ENCODE data around the gene VWA8. TPM values are rescaled to one million over a fixed set of nuclear protein-coding genes. Genes with fewer than 3 reads are reported as not detected.

The VWA8 gene
- total and polyA plus RNA-seq, 4 donors: 4.7 to 26.3 (median 11.9) TPM

DNA sequence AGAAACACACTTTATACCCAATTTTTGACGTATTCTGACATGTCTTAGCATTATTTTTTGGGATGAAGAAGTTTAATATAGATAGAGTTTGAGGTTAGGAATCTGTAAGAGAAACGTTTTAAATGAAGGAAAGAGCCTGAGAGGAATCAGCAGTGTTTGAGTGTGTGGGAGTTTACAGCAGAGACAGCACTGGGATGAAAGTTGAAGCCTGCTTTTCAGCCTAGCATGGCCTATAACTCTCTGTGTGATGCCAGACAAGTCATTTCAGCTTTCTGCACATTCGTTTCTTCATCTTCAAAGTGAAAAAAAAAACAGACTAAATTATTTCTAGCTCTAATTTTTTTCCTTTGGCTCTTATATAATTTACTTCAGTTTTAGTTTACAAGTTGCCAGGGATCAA, 326.5 kb downstream of the VWA8 start:
- no peak overlapping the region for H3K4me3 ChIP-seq
- ATAC-seq (ENCODE audit: insufficient read depth, low FRiP score) (no peak), DNase-seq (no peak)
- H3K27ac ChIP-seq (ENCODE audit: low read depth in 1 of 2, low read length in 1 of 2): no peak overlapping the region
- no peak overlapping the region for H3K9ac ChIP-seq (ENCODE audit: insufficient read depth in 1 of 2, low read length in 2 of 2)
- no peaks in the 10 kb centered on the region for H3K9me3 ChIP-seq (ENCODE audit: control insufficient read depth in 4 of 4, insufficient read depth in 3 of 4, low read length in 3 of 4)
- no peaks in the 10 kb centered on the region for H3K36me3 ChIP-seq (ENCODE audit: control insufficient read depth in 4 of 4, insufficient read depth in 4 of 4, low read length in 4 of 4)
- WGBS, 2 donors: 83 to 84% methylated on average over 3 of the region's 3 CpGs
- peaks cover 0 to 21% (median 5%) of the 10 kb centered on the region in 5 donors for H3K4me1 ChIP-seq (ENCODE audit: control insufficient read depth in 5 of 5, insufficient read depth in 5 of 5, low read length in 5 of 5)
- H3K27me3 ChIP-seq (ENCODE audit: control insufficient read depth in 3 of 3, insufficient read depth in 3 of 3, low read length in 2 of 3): no peaks in the 10 kb centered on the region
- no peak for TF ChIP-seq CTCF (IDR thresholded peaks at IDR 0.05; ENCODE audit: control extremely low read depth, extremely low read depth)

DNA sequence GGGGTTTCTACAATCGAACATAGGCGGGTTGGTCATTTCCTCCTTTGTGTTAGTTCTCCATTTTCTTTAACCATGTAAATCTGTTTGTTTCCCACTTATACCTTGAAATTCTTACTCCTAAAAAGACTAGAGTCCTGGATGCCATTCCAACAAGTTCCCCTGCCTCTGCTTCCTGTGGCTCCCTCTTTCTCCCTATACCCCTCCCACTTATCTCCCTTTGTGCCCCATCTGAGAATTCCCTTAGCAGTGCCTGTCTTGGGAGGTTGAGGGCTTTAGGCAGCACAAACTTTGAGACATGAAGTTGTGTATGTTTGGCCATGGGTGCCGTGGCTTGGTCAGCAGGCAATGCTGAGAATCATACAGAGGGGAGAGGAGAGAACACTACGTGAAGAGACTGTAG, 327.1 kb downstream of the VWA8 start:
- 63 to 69% methylated on average over 4 of the region's 4 CpGs for WGBS, 2 donors
- DNase-seq: no peak
- no peak for TF ChIP-seq CTCF (IDR thresholded peaks at IDR 0.05; ENCODE audit: control extremely low read depth, extremely low read depth)

GRCh38 chr13:41631296-41631965, 329.5 kb downstream of the VWA8 start:
- Histone ChIP-seq H3K9ac (ENCODE audit: insufficient read depth in 1 of 2, low read length in 2 of 2) (no peak overlapping the region), H3K9me3 (ENCODE audit: control insufficient read depth in 4 of 4, insufficient read depth in 3 of 4, low read length in 3 of 4) (no peaks in the 10 kb centered on the region), H3K27me3 (ENCODE audit: control insufficient read depth in 3 of 3, insufficient read depth in 3 of 3, low read length in 2 of 3) (no peaks in the 10 kb centered on the region), H3K36me3 (ENCODE audit: control insufficient read depth in 4 of 4, insufficient read depth in 4 of 4, low read length in 4 of 4) (no peaks in the 10 kb centered on the region), H3K4me3 (no peak overlapping the region), H3K27ac (ENCODE audit: low read depth in 1 of 2, low read length in 1 of 2) (peak overlapping the region in 1 of 2 donors; percentile 59), H3K4me1 (ENCODE audit: control insufficient read depth in 5 of 5, insufficient read depth in 5 of 5, low read length in 5 of 5) (peaks cover 0 to 5% (median 2%) of the 10 kb centered on the region in 5 donors)
- TF ChIP-seq CTCF (IDR thresholded peaks at IDR 0.05; ENCODE audit: control extremely low read depth, extremely low read depth): no peak
- WGBS, 2 donors: 81 to 89% methylated on average over 5 of the region's 5 CpGs
- no peak for DNase-seq
- no peak for ATAC-seq (ENCODE audit: insufficient read depth, low FRiP score)

More for the DNA sequence above, 327.1 kb downstream of the VWA8 start:
- Histone ChIP-seq H3K27me3 (ENCODE audit: control insufficient read depth in 3 of 3, insufficient read depth in 3 of 3, low read length in 2 of 3) (no peaks in the 10 kb centered on the region), H3K9me3 (ENCODE audit: control insufficient read depth in 4 of 4, insufficient read depth in 3 of 4, low read length in 3 of 4) (no peaks in the 10 kb centered on the region), H3K4me3 (no peak overlapping the region), H3K4me1 (ENCODE audit: control insufficient read depth in 5 of 5, insufficient read depth in 5 of 5, low read length in 5 of 5) (peaks cover 0 to 17% (median 5%) of the 10 kb centered on the region in 5 donors), H3K9ac (ENCODE audit: insufficient read depth in 1 of 2, low read length in 2 of 2) (no peak overlapping the region), H3K27ac (ENCODE audit: low read depth in 1 of 2, low read length in 1 of 2) (peak overlapping the region in 1 of 2 donors; percentile 6), H3K36me3 (ENCODE audit: control insufficient read depth in 4 of 4, insufficient read depth in 4 of 4, low read length in 4 of 4) (no peaks in the 10 kb centered on the region)
- no peak for ATAC-seq (ENCODE audit: insufficient read depth, low FRiP score)

GRCh38 chr13:41627425-41627824, 333.5 kb downstream of the VWA8 start:
- H3K4me1 ChIP-seq (ENCODE audit: control insufficient read depth in 5 of 5, insufficient read depth in 5 of 5, low read length in 5 of 5): peaks cover 0 to 13% (median 5%) of the 10 kb centered on the region in 5 donors
- ATAC-seq (ENCODE audit: insufficient read depth, low FRiP score) (no peak), DNase-seq (no peak)
- no peaks in the 10 kb centered on the region for H3K36me3 ChIP-seq (ENCODE audit: control insufficient read depth in 4 of 4, insufficient read depth in 4 of 4, low read length in 4 of 4)
- no peaks in the 10 kb centered on the region for H3K27me3 ChIP-seq (ENCODE audit: control insufficient read depth in 3 of 3, insufficient read depth in 3 of 3, low read length in 2 of 3)
- WGBS, 2 donors: 96 to 100% methylated on average over 5 of the region's 5 CpGs
- H3K9ac ChIP-seq (ENCODE audit: insufficient read depth in 1 of 2, low read length in 2 of 2): no peak overlapping the region
- no peak overlapping the region for H3K4me3 ChIP-seq
- no peak for TF ChIP-seq CTCF (IDR thresholded peaks at IDR 0.05; ENCODE audit: control extremely low read depth, extremely low read depth)
- no peaks in the 10 kb centered on the region for H3K9me3 ChIP-seq (ENCODE audit: control insufficient read depth in 4 of 4, insufficient read depth in 3 of 4, low read length in 3 of 4)
- H3K27ac ChIP-seq (ENCODE audit: low read depth in 1 of 2, low read length in 1 of 2): no peak overlapping the region

All from lung (tissue), 12 donors.